ENCODE results near the gene PTPN4.

PTPN4 gene

GRCh38 chr2:119810049-119810630, 50.4 kb downstream of the PTPN4 start:
- no peak for DNase-seq

GRCh38 chr2:119814216-119814615, 54.5 kb downstream of the PTPN4 start:
- DNase-seq = no peak

- DNase-seq = no peak
Observed at GRCh38 chr2:119818792-119819191, 59.1 kb downstream of the PTPN4 start.

- DNase-seq = no peak
Observed at GRCh38 chr2:119819846-119820245, 60.1 kb downstream of the PTPN4 start.

GRCh38 chr2:119820275-119820674, 60.6 kb downstream of the PTPN4 start:
- peak; percentile 2 for DNase-seq

- no peak for DNase-seq
Observed at GRCh38 chr2:119821266-119821665, 61.5 kb downstream of the PTPN4 start.

- DNase-seq = peak; percentile 0
Observed at GRCh38 chr2:119823734-119824334, 64.1 kb downstream of the PTPN4 start.

GRCh38 chr2:119826370-119826961, 66.7 kb downstream of the PTPN4 start:
- DNase-seq = peak; percentile 12

GRCh38 chr2:119827866-119828507, 68.3 kb downstream of the PTPN4 start:
- no peak for DNase-seq

- DNase-seq = no peak
Observed at GRCh38 chr2:119836455-119837142, 76.9 kb downstream of the PTPN4 start.

- DNase-seq = no peak
Observed at GRCh38 chr2:119837350-119837749, 77.6 kb downstream of the PTPN4 start.

- no peak for DNase-seq
Observed at GRCh38 chr2:119837759-119838158, 78.0 kb downstream of the PTPN4 start.

- peak; percentile 32 for DNase-seq
Observed at GRCh38 chr2:119838179-119838578, 78.5 kb downstream of the PTPN4 start.

- no peak for DNase-seq
Observed at GRCh38 chr2:119841550-119841949, 81.8 kb downstream of the PTPN4 start.

GRCh38 chr2:119846021-119846420, 86.3 kb downstream of the PTPN4 start:
- peak; percentile 7 for DNase-seq

- no peak for DNase-seq
Observed at GRCh38 chr2:119849838-119850565, 90.3 kb downstream of the PTPN4 start.

- DNase-seq = no peak
Observed at GRCh38 chr2:119852214-119852613, 92.5 kb downstream of the PTPN4 start.

GRCh38 chr2:119853777-119854399, 94.2 kb downstream of the PTPN4 start:
- DNase-seq = no peak

GRCh38 chr2:119856469-119856901, 96.8 kb downstream of the PTPN4 start:
- DNase-seq = no peak

- peak; percentile 15 for DNase-seq
Observed at GRCh38 chr2:119857742-119858141, 98.0 kb downstream of the PTPN4 start.

- DNase-seq = no peak
Observed at GRCh38 chr2:119859528-119859927, 99.8 kb downstream of the PTPN4 start.

GRCh38 chr2:119860924-119861323, 101.2 kb downstream of the PTPN4 start:
- no peak for DNase-seq

Data from NCI-H345 (cell line).